ENCODE results near the gene HOXC12.

The HOXC12 gene

GRCh38 chr12:54007538-54008259 is 53.0 kb downstream of the HOXC12 start:
- DNase-seq (ENCODE audit: low read depth), result no peak

- DNase-seq (ENCODE audit: low read depth), result no peak
Observed at GRCh38 chr12:54008260-54008552, 53.5 kb downstream of the HOXC12 start.
